AG09309 (cell line): Measurements from ENCODE around the gene CKB.
A peak's percentile ranks its signal among the peaks of the same experiment; 100 is the strongest.
"Not testable (repeated sequence)": the region's sequence is repeated elsewhere in the genome, so short reads cannot be mapped to it uniquely, and the experiment has no call there.

ENCODE experiments used
- DNase-seq: peaks from one replicate; pipeline ENCODE4 v3.0.0-alpha.2; 2010; ENCODE audit warnings: low read depth
- H3K4me3 ChIP-seq: 2 replicates; pipeline ENCODE4 v1.5.1; 2011; ENCODE audit warnings: mild to moderate bottlenecking, low read depth, low read length, moderate library complexity; ENCODE audit not compliant: control insufficient read depth
- TF ChIP-seq, protein P1 (sequence below): IDR thresholded peaks from 2 replicates; pipeline ENCODE4 v1.5.1; 2011; ENCODE audit warnings: mild to moderate bottlenecking, low read depth, low read length, inconsistent platforms; ENCODE audit not compliant: insufficient read depth, control insufficient read depth; ENCODE audit errors: missing control alignments

CKB gene

GRCh38 chr14:103512701-103513611, 9.7 kb downstream of the CKB start:
- H3K4me3 ChIP-seq: no peak overlapping the region
- DNase-seq: peak; percentile 60
- TF ChIP-seq, protein P1, sequence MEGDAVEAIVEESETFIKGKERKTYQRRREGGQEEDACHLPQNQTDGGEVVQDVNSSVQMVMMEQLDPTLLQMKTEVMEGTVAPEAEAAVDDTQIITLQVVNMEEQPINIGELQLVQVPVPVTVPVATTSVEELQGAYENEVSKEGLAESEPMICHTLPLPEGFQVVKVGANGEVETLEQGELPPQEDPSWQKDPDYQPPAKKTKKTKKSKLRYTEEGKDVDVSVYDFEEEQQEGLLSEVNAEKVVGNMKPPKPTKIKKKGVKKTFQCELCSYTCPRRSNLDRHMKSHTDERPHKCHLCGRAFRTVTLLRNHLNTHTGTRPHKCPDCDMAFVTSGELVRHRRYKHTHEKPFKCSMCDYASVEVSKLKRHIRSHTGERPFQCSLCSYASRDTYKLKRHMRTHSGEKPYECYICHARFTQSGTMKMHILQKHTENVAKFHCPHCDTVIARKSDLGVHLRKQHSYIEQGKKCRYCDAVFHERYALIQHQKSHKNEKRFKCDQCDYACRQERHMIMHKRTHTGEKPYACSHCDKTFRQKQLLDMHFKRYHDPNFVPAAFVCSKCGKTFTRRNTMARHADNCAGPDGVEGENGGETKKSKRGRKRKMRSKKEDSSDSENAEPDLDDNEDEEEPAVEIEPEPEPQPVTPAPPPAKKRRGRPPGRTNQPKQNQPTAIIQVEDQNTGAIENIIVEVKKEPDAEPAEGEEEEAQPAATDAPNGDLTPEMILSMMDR: no peak

- DNase-seq, H3K4me3 ChIP-seq: not testable (repeated sequence)
Measured at GRCh38 chr14:103512180-103512579, 10.4 kb downstream of the CKB start.

GRCh38 chr14:103510724-103511693, 11.6 kb downstream of the CKB start:
- DNase-seq: no peak
- TF ChIP-seq, protein P1: no peak
- H3K4me3 ChIP-seq: no peak overlapping the region

DNA sequence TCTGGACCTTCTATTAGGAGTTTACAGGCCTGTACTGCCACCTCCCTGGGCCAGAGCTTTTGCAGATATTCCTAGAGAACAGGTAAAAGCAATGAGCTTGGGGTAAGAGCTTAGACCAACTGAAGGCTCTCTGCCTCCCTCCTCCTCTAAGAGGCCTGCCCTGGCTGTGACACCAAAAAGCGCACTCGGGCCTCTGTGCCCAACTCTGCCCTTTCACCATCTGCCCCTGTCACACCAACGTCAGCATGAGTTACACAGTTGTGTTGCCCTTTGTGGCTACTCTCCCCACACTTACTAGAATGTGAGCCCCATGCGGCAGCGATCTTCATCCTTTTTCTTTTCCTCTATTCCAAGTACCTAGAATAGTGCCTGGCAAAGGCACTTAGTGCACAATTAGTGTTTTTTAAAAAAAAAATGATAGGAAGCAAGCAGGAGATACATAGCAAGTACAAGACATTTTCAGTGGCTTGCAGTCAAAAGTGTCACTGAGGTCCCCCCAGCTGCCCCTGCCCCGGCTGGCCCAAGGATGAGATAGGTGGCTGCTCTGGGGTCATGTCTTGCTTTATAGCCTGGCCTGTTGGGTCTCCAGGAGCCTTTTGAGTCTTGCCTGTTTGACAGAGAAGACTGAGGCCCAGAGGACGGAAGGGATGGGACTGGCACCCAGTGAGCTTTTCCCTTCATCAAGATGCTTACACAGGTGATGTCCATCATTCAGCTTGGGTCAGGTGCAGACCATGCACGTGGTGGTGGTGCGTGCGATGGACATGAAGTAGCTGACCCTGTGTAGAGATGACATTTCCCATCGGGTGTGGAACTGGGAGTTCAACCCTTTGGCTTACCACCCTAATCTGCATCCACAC, 12.5 kb downstream of the CKB start:
- no peak for DNase-seq
- H3K4me3 ChIP-seq: no peak overlapping the region
- TF ChIP-seq, protein P1: no peak

DNA sequence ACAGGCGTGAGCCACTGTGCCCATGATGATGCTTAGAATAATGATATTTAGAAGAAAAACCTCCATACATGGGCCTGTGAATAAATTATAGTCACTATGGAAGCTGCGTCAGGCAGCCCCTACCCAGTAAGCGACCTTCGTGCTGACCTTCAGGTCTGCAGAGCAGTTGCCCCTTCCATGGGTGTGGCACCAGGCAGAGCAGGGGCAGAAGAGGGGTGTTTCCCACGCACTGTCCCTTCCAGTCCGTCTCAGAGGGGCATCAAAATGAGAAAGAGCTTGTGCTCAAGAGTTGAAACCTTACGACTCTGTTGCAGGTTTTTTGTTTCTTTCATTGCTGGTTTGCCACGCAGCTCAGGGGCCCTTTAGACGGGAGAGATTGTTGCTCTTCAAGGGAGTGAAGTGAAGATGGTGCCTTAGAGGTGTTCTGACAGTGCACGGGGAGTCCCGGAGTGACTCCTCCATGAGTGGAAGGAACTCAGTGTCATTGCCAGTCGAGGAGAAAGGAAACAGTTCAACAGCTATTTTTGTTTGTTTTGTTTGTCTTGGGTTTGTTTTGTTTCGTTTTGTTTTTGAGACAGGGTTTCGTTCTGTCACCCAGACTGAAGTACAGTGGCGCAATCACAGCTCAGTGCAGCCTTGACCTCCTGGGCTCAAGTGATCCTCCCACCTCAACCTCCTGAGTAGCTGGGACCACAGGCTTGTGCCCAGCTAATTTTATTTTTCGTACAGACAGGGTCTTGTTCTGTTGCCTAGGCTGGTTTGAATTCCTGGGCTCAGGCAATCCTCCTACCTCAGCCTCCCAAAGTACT, 13.9 kb downstream of the CKB start:
- no peak for DNase-seq
- TF ChIP-seq, protein P1: no peak
- H3K4me3 ChIP-seq: no peak overlapping the region

GRCh38 chr14:103507751-103508150, 14.9 kb downstream of the CKB start:
- DNase-seq: no peak
- no peak overlapping the region for H3K4me3 ChIP-seq
- TF ChIP-seq, protein P1: no peak
